Measurements from ENCODE around the gene ERP27.

The ERP27 gene

GRCh38 chr12:14959916-14960496 lies 21.7 kb upstream of the ERP27 start:
- DNase-seq (ENCODE audit: low read depth): no peak

- no peak for DNase-seq (ENCODE audit: low read depth)
These were observed 21.1 kb upstream of the ERP27 start for GRCh38 chr12:14959463-14959862.

GRCh38 chr12:14959126-14959440 lies 20.7 kb upstream of the ERP27 start:
- no peak for DNase-seq (ENCODE audit: low read depth)

- no peak for DNase-seq (ENCODE audit: low read depth)
These were observed 20.2 kb upstream of the ERP27 start for GRCh38 chr12:14958361-14959125.

- no peak for DNase-seq (ENCODE audit: low read depth)
These were observed 19.3 kb upstream of the ERP27 start for GRCh38 chr12:14957551-14958168.

GRCh38 chr12:14956905-14957304 lies 18.6 kb upstream of the ERP27 start:
- DNase-seq (ENCODE audit: low read depth): no peak

GRCh38 chr12:14956024-14956891 lies 17.9 kb upstream of the ERP27 start:
- no peak for DNase-seq (ENCODE audit: low read depth)

GRCh38 chr12:14954269-14954668 lies 15.9 kb upstream of the ERP27 start:
- DNase-seq (ENCODE audit: low read depth): no peak

- no peak for DNase-seq (ENCODE audit: low read depth)
These were observed 15.4 kb upstream of the ERP27 start for GRCh38 chr12:14953752-14954151.

- no peak for DNase-seq (ENCODE audit: low read depth)
These were observed 14.1 kb upstream of the ERP27 start for GRCh38 chr12:14952299-14952921.

GRCh38 chr12:14951851-14952250 lies 13.5 kb upstream of the ERP27 start:
- no peak for DNase-seq (ENCODE audit: low read depth)

- DNase-seq (ENCODE audit: low read depth): no peak
These were observed 12.8 kb upstream of the ERP27 start for GRCh38 chr12:14950982-14951746.

GRCh38 chr12:14950421-14950820 lies 12.1 kb upstream of the ERP27 start:
- no peak for DNase-seq (ENCODE audit: low read depth)

- DNase-seq (ENCODE audit: low read depth): no peak
These were observed 11.3 kb upstream of the ERP27 start for GRCh38 chr12:14949631-14950030.

- DNase-seq (ENCODE audit: low read depth): no peak
These were observed 10.3 kb upstream of the ERP27 start for GRCh38 chr12:14948672-14949071.

- DNase-seq (ENCODE audit: low read depth): no peak
These were observed 8.5 kb upstream of the ERP27 start for GRCh38 chr12:14946861-14947260.

- no peak for DNase-seq (ENCODE audit: low read depth)
These were observed 7.8 kb upstream of the ERP27 start for GRCh38 chr12:14946162-14946561.

GRCh38 chr12:14942196-14942931 lies 4.0 kb upstream of the ERP27 start:
- no peak for DNase-seq (ENCODE audit: low read depth)

GRCh38 chr12:14941369-14941768 lies 3.0 kb upstream of the ERP27 start:
- no peak for DNase-seq (ENCODE audit: low read depth)

- DNase-seq (ENCODE audit: low read depth): no peak
These were observed 648 bp downstream of the ERP27 start for GRCh38 chr12:14937689-14938088.

- DNase-seq (ENCODE audit: low read depth): no peak
These were observed 1.3 kb downstream of the ERP27 start for GRCh38 chr12:14937014-14937413.
